OCI-LY3 (cell line): ENCODE results near the gene PRKCE.

Source experiments
- H2AFZ ChIP-seq: fragments of 200-600, 300-600 bp; shearing (Covaris generic); 2 replicates; pipeline ENCODE4 v1.6.0; 2014; ENCODE audit warnings: antibody characterized with exemption, low read depth, low read length
- H3K27ac ChIP-seq: fragments of 200-600, 300-600 bp; sonication (generic); 2 replicates; pipeline ENCODE4 v1.5.1; 2014; ENCODE audit warnings: mild to moderate bottlenecking, low read length, moderate library complexity, mixed read lengths
- H3K27me3 ChIP-seq: fragments of 200-600, 300-600 bp; sonication (generic); 2 replicates; pipeline ENCODE4 v1.6.1; 2014; ENCODE audit warnings: low read depth, low read length, mixed read lengths
- H3K36me3 ChIP-seq: fragments of 200-600, 300-600 bp; sonication (generic); replicated peaks from 2 replicates; pipeline ENCODE3; 2014; ENCODE audit warnings: low read depth, low read length, mixed read lengths
- H3K4me1 ChIP-seq: fragments of 300-600, 200-600 bp; sonication (generic); 2 replicates; pipeline ENCODE4 v1.6.1; 2014; ENCODE audit warnings: low read length, mixed read lengths
- H3K4me2 ChIP-seq: fragments of 200-600, 300-600 bp; sonication (generic); 2 replicates; pipeline ENCODE4 v1.6.1; 2014; ENCODE audit warnings: low read length, mixed read lengths
- H3K4me3 ChIP-seq: fragments of 300-600, 200-600 bp; sonication (generic); 2 replicates; pipeline ENCODE4 v1.5.1; 2014; ENCODE audit warnings: antibody characterized with exemption, mild to moderate bottlenecking, low read length, moderate library complexity
- H3K79me2 ChIP-seq: fragments of 300-600, 200-600 bp; shearing (Covaris generic); 2 replicates; pipeline ENCODE4 v1.6.1; 2014; ENCODE audit warnings: mild to moderate bottlenecking, low read length, mixed read lengths
- H3K9ac ChIP-seq: fragments of 300-600, 200-600 bp; shearing (Covaris generic); 2 replicates; pipeline ENCODE4 v1.6.0; 2014; ENCODE audit warnings: mild to moderate bottlenecking, low read length, moderate library complexity
- H3K9me3 ChIP-seq: fragments of 200-600, 300-600 bp; shearing (Covaris generic); 2 replicates; pipeline ENCODE4 v1.6.1; 2014; ENCODE audit warnings: low read length, mixed read lengths; ENCODE audit not compliant: insufficient read depth
- H4K20me1 ChIP-seq: fragments of 200-600, 300-600 bp; sonication (generic); 2 replicates; pipeline ENCODE4 v1.6.1; 2016; ENCODE audit warnings: low read length, mixed read lengths; ENCODE audit not compliant: insufficient read depth
- EZH2phosphoT487 ChIP-seq: fragments of 200-600 bp; shearing (Covaris generic); IDR thresholded peaks from 2 replicates; pipeline ENCODE4 v1.6.1; 2018; ENCODE audit warnings: antibody characterized with exemption, mixed run types, low read depth
- TF ChIP-seq, protein P1 (sequence below): fragments of 200-600, 300-600 bp; sonication (generic); IDR thresholded peaks from 2 replicates; pipeline ENCODE4 v1.5.1; 2014; ENCODE audit warnings: antibody characterized with exemption, low read length, low read depth

The PRKCE gene

GRCh38 chr2:45773909-45774308 is 122.4 kb downstream of the PRKCE start:
- peaks cover 18% of the 10 kb centered on the region for H3K4me1 ChIP-seq
- no peaks in the 10 kb centered on the region for H3K36me3 ChIP-seq
- H3K79me2 ChIP-seq: no peaks in the 10 kb centered on the region
- H4K20me1 ChIP-seq: no peaks in the 10 kb centered on the region
- H2AFZ ChIP-seq: no peak overlapping the region
- H3K27ac ChIP-seq: no peak overlapping the region
- no peak overlapping the region for H3K4me2 ChIP-seq
- no peaks in the 10 kb centered on the region for H3K9me3 ChIP-seq
- peaks cover 20% of the 10 kb centered on the region for H3K27me3 ChIP-seq
- H3K4me3 ChIP-seq: no peak overlapping the region
- no peak overlapping the region for H3K9ac ChIP-seq
- TF ChIP-seq EZH2phosphoT487: no peak
- TF ChIP-seq, protein P1, sequence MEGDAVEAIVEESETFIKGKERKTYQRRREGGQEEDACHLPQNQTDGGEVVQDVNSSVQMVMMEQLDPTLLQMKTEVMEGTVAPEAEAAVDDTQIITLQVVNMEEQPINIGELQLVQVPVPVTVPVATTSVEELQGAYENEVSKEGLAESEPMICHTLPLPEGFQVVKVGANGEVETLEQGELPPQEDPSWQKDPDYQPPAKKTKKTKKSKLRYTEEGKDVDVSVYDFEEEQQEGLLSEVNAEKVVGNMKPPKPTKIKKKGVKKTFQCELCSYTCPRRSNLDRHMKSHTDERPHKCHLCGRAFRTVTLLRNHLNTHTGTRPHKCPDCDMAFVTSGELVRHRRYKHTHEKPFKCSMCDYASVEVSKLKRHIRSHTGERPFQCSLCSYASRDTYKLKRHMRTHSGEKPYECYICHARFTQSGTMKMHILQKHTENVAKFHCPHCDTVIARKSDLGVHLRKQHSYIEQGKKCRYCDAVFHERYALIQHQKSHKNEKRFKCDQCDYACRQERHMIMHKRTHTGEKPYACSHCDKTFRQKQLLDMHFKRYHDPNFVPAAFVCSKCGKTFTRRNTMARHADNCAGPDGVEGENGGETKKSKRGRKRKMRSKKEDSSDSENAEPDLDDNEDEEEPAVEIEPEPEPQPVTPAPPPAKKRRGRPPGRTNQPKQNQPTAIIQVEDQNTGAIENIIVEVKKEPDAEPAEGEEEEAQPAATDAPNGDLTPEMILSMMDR: no peak

GRCh38 chr2:45774688-45775244 is 123.3 kb downstream of the PRKCE start:
- H3K4me2 ChIP-seq: no peak overlapping the region
- H3K79me2 ChIP-seq: no peaks in the 10 kb centered on the region
- H3K9ac ChIP-seq: no peak overlapping the region
- H3K27me3 ChIP-seq: peaks cover 12% of the 10 kb centered on the region
- no peak overlapping the region for H2AFZ ChIP-seq
- H3K27ac ChIP-seq: no peak overlapping the region
- no peak for TF ChIP-seq EZH2phosphoT487
- TF ChIP-seq, protein P1: no peak
- H3K4me3 ChIP-seq: no peak overlapping the region
- no peaks in the 10 kb centered on the region for H3K9me3 ChIP-seq
- no peaks in the 10 kb centered on the region for H3K36me3 ChIP-seq
- peaks cover 20% of the 10 kb centered on the region for H3K4me1 ChIP-seq
- H4K20me1 ChIP-seq: no peaks in the 10 kb centered on the region

- H3K9ac ChIP-seq: no peak overlapping the region
- TF ChIP-seq, protein P1: no peak
- no peak for TF ChIP-seq EZH2phosphoT487
- H2AFZ ChIP-seq: no peak overlapping the region
These were observed 124.9 kb downstream of the PRKCE start for GRCh38 chr2:45776160-45776955.

GRCh38 chr2:45777996-45778719 is 126.7 kb downstream of the PRKCE start:
- Histone ChIP-seq H3K79me2 (no peaks in the 10 kb centered on the region), H3K9me3 (no peaks in the 10 kb centered on the region), H4K20me1 (no peaks in the 10 kb centered on the region), H3K4me2 (peak overlapping the region; percentile 67), H3K36me3 (no peaks in the 10 kb centered on the region), H3K4me3 (peak overlapping the region; percentile 69), H3K27me3 (peaks cover 6% of the 10 kb centered on the region), H2AFZ (no peak overlapping the region), H3K9ac (no peak overlapping the region), H3K27ac (no peak overlapping the region), H3K4me1 (peaks cover 44% of the 10 kb centered on the region)
- TF ChIP-seq, protein P1: no peak
- no peak for TF ChIP-seq EZH2phosphoT487

More at GRCh38 chr2:45776160-45776955, 124.9 kb downstream of the PRKCE start:
- H3K27ac ChIP-seq: no peak overlapping the region
- H3K79me2 ChIP-seq: no peaks in the 10 kb centered on the region
- no peak overlapping the region for H3K4me3 ChIP-seq
- no peaks in the 10 kb centered on the region for H3K9me3 ChIP-seq
- H3K36me3 ChIP-seq: no peaks in the 10 kb centered on the region
- no peaks in the 10 kb centered on the region for H3K27me3 ChIP-seq
- 0 out of 2 replicates have a peak overlapping the region, but pooled peaks have one; percentile 18 for H3K4me2 ChIP-seq
- H3K4me1 ChIP-seq: peaks cover 34% of the 10 kb centered on the region
- H4K20me1 ChIP-seq: no peaks in the 10 kb centered on the region
